Measurements from ENCODE around the gene TUBB. TPM values are rescaled to one million over a fixed set of nuclear protein-coding genes. Genes with fewer than 3 reads are reported as not detected.
A peak's percentile ranks its signal among the peaks of the same experiment; 100 is the strongest.

The TUBB gene
- total and polyA plus RNA-seq, 9 of the 15 experiments (the other 6 are each of a cell fraction or from before 2014, with no cell fraction given): 971 to 2,870 (median 1,478) TPM

DNA sequence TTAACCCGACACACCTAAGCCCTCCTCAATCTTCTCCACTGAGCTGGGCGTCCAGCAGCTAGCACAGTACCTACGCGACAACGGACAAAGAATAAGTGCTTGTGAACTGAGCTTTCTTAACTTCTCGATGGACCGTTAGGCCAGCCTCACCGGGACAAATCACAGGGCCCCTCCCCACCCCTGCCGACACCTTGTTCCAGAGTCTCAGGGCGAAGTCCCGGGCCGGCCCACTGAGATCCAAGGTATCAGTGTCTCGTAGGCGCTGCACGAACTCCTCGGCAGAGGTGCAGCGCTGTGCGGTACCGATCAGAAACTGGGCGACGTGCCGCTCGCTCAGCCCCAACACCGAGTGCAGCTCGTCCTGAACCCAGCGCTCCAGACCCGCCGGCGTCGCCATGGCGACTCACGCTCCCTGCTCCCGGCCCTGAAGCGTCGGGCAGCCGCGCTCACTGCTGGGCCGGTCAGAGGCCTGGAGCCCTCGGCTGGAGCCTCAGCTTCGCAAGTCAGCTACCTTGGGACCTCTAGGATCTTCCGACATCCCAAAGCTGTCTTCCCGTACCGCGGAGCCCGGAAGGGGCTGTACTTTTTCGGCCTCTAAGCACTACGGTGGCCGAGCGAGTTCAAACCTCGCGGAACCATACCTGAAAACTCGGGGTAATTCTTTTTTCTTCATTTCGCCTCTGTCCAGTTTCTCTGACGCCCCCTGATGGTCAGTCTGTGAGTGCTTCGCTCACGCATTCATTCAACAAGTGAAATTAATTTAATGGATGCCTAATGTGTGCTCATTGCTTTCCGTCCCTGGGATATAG lies 47.5 kb upstream of the TUBB start, which contains the start of gene DHX16 (continued):
- TF ChIP-seq EGR1 (conservative IDR thresholded peaks at IDR 0.05): no peak
- TF ChIP-seq, protein P1, sequence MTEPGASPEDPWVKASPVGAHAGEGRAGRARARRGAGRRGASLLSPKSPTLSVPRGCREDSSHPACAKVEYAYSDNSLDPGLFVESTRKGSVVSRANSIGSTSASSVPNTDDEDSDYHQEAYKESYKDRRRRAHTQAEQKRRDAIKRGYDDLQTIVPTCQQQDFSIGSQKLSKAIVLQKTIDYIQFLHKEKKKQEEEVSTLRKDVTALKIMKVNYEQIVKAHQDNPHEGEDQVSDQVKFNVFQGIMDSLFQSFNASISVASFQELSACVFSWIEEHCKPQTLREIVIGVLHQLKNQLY (CRISPR knock-in tag; conservative IDR thresholded peaks at IDR 0.05): peak in 1 of 2 experiments; percentile 79; a peak in 1 of 4 replicates
- TF ChIP-seq NR2C2 (CRISPR knock-in tag; IDR thresholded peaks at IDR 0.05): peak; percentile 84
- TF ChIP-seq NR2C2 (tag; IDR thresholded peaks at IDR 0.05): peak; percentile 48; the same call in 1 of the 2 replicates
- no peak for TF ChIP-seq DDX20 (tag; IDR thresholded peaks at IDR 0.05; ENCODE audit: low read depth)
- TF ChIP-seq SIN3B (IDR thresholded peaks at IDR 0.05; ENCODE audit: low read depth): peak; percentile 84
- 0 out of 2 replicates have a peak, but pooled peaks have one; percentile 43 for TF ChIP-seq MAFF (IDR thresholded peaks at IDR 0.05; ENCODE audit: low read length)
- no peak for TF ChIP-seq ZBTB7A (IDR thresholded peaks at IDR 0.05; ENCODE audit: borderline replicate concordance, control insufficient read depth, low read depth, low read length)
- no peak for TF ChIP-seq HSF4 (CRISPR knock-in tag; IDR thresholded peaks at IDR 0.05; ENCODE audit: borderline replicate concordance)
- TF ChIP-seq ZNF354B (CRISPR knock-in tag; IDR thresholded peaks at IDR 0.05): no peak
- TF ChIP-seq, protein P2, sequence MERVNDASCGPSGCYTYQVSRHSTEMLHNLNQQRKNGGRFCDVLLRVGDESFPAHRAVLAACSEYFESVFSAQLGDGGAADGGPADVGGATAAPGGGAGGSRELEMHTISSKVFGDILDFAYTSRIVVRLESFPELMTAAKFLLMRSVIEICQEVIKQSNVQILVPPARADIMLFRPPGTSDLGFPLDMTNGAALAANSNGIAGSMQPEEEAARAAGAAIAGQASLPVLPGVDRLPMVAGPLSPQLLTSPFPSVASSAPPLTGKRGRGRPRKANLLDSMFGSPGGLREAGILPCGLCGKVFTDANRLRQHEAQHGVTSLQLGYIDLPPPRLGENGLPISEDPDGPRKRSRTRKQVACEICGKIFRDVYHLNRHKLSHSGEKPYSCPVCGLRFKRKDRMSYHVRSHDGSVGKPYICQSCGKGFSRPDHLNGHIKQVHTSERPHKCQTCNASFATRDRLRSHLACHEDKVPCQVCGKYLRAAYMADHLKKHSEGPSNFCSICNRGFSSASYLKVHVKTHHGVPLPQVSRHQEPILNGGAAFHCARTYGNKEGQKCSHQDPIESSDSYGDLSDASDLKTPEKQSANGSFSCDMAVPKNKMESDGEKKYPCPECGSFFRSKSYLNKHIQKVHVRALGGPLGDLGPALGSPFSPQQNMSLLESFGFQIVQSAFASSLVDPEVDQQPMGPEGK (CRISPR knock-in tag; IDR thresholded peaks at IDR 0.05; ENCODE audit: borderline replicate concordance): no peak
- TF ChIP-seq MYC (IDR thresholded peaks at IDR 0.05; ENCODE audit: low read depth, low read length): peak; percentile 57; the same call in 1 of the 2 replicates
- peak; percentile 37; the same call in 1 of the 2 replicates for TF ChIP-seq MYC (CRISPR knock-in tag; IDR thresholded peaks at IDR 0.05; ENCODE audit: borderline replicate concordance, low read depth)
- TF ChIP-seq, protein P3, sequence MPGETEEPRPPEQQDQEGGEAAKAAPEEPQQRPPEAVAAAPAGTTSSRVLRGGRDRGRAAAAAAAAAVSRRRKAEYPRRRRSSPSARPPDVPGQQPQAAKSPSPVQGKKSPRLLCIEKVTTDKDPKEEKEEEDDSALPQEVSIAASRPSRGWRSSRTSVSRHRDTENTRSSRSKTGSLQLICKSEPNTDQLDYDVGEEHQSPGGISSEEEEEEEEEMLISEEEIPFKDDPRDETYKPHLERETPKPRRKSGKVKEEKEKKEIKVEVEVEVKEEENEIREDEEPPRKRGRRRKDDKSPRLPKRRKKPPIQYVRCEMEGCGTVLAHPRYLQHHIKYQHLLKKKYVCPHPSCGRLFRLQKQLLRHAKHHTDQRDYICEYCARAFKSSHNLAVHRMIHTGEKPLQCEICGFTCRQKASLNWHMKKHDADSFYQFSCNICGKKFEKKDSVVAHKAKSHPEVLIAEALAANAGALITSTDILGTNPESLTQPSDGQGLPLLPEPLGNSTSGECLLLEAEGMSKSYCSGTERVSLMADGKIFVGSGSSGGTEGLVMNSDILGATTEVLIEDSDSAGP (CRISPR knock-in tag; IDR thresholded peaks at IDR 0.05): 0 out of 2 replicates have a peak, but pooled peaks have one; percentile 54
- TF ChIP-seq ETV5 (CRISPR knock-in tag; IDR thresholded peaks at IDR 0.05; ENCODE audit: low read depth): no peak; the same call in 1 of the 2 replicates
- TF ChIP-seq, protein P4, sequence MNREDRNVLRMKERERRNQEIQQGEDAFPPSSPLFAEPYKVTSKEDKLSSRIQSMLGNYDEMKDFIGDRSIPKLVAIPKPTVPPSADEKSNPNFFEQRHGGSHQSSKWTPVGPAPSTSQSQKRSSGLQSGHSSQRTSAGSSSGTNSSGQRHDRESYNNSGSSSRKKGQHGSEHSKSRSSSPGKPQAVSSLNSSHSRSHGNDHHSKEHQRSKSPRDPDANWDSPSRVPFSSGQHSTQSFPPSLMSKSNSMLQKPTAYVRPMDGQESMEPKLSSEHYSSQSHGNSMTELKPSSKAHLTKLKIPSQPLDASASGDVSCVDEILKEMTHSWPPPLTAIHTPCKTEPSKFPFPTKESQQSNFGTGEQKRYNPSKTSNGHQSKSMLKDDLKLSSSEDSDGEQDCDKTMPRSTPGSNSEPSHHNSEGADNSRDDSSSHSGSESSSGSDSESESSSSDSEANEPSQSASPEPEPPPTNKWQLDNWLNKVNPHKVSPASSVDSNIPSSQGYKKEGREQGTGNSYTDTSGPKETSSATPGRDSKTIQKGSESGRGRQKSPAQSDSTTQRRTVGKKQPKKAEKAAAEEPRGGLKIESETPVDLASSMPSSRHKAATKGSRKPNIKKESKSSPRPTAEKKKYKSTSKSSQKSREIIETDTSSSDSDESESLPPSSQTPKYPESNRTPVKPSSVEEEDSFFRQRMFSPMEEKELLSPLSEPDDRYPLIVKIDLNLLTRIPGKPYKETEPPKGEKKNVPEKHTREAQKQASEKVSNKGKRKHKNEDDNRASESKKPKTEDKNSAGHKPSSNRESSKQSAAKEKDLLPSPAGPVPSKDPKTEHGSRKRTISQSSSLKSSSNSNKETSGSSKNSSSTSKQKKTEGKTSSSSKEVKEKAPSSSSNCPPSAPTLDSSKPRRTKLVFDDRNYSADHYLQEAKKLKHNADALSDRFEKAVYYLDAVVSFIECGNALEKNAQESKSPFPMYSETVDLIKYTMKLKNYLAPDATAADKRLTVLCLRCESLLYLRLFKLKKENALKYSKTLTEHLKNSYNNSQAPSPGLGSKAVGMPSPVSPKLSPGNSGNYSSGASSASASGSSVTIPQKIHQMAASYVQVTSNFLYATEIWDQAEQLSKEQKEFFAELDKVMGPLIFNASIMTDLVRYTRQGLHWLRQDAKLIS (CRISPR knock-in tag; IDR thresholded peaks at IDR 0.05): peak; percentile 61; the same call in 1 of the 2 replicates
- no peak; the same call in 1 of the 2 replicates for TF ChIP-seq GATAD2B (IDR thresholded peaks at IDR 0.05; ENCODE audit: borderline replicate concordance)
- no peak for TF ChIP-seq OTX1 (CRISPR knock-in tag; IDR thresholded peaks at IDR 0.05)

Measured in K562 (cell line).